Mesodermal cell (in vitro differentiated cells): ENCODE results near the gene CELA3B.
A peak's percentile ranks its signal among the peaks of the same experiment; 100 is the strongest.
"Not testable (repeated sequence)": the region's sequence is repeated elsewhere in the genome, so short reads cannot be mapped to it uniquely, and the experiment has no call there.

Experiments
- H3K27ac ChIP-seq: 2 replicates; pipeline ENCODE4 v1.7.0; 2013; ENCODE audit warnings: mild to moderate bottlenecking, low read depth, low read length, moderate library complexity; ENCODE audit not compliant: severe bottlenecking
- H3K36me3 ChIP-seq: 2 replicates; pipeline ENCODE4 v1.7.1; 2013; ENCODE audit warnings: mild to moderate bottlenecking, low read length, moderate library complexity; ENCODE audit not compliant: control insufficient read depth, insufficient read depth
- H3K4me1 ChIP-seq: one replicate; pipeline ENCODE4 v1.7.1; 2013; ENCODE audit warnings: mild to moderate bottlenecking, low read length; ENCODE audit not compliant: insufficient read depth, control insufficient read depth, poor library complexity, severe bottlenecking
- H3K4me3 ChIP-seq: 2 replicates; pipeline ENCODE4 v1.7.0; 2013; ENCODE audit warnings: low read length, control low read depth, mild to moderate bottlenecking; ENCODE audit not compliant: insufficient read depth, poor library complexity, severe bottlenecking; ENCODE audit errors: extremely low read depth
- H3K9me3 ChIP-seq: 2 replicates; pipeline ENCODE4 v1.7.1; 2013; ENCODE audit warnings: mild to moderate bottlenecking, low read length, moderate library complexity; ENCODE audit not compliant: control insufficient read depth
- WGBS, 2 experiments: methylation state at CpG; one replicate each; pipeline ENCODE4 v1.1.5; 2013; ENCODE audit warnings: missing lambda C conversion rate in 2 of 2; ENCODE audit not compliant: insufficient coverage in 2 of 2; 5-methylcytosine and 5-hydroxymethylcytosine counted together

Gene CELA3B

DNA sequence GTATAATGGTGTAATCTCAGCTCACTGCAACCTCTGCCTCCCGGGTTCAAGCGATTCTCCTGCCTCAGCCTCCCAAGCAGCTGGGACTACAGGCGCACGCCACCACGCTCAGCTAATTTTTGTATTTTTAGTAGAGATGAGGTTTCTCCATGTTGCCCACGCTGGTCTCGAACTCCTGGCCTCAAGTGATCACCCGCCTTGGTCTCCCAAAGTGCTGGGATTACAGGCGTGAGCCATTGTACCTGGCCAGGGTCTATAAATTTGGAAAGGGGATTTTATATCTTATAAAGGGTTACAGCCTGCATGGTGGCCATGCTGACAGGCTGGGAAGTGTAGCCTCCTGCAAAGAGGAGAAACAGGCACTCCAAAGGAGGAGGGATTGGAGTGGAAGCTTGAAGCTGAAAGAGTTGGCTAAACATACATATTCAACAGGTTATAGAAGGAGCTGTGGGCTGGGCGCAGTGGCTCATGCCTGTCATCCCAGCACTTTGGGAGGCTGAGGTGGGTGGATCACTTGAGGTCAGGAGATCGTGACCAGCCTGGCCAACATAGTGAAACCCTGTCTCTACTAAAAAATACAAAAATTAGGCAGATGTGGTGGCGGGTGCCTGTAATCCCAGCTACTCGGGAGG is 37.9 kb downstream of the CELA3B start:
- H3K36me3 ChIP-seq, H3K9me3 ChIP-seq, H3K4me3 ChIP-seq, H3K27ac ChIP-seq, H3K4me1 ChIP-seq: not testable (repeated sequence)
- WGBS, 2 experiments = 90 to 92% methylated on average over 10 to 11 of the region's 13 CpGs

DNA sequence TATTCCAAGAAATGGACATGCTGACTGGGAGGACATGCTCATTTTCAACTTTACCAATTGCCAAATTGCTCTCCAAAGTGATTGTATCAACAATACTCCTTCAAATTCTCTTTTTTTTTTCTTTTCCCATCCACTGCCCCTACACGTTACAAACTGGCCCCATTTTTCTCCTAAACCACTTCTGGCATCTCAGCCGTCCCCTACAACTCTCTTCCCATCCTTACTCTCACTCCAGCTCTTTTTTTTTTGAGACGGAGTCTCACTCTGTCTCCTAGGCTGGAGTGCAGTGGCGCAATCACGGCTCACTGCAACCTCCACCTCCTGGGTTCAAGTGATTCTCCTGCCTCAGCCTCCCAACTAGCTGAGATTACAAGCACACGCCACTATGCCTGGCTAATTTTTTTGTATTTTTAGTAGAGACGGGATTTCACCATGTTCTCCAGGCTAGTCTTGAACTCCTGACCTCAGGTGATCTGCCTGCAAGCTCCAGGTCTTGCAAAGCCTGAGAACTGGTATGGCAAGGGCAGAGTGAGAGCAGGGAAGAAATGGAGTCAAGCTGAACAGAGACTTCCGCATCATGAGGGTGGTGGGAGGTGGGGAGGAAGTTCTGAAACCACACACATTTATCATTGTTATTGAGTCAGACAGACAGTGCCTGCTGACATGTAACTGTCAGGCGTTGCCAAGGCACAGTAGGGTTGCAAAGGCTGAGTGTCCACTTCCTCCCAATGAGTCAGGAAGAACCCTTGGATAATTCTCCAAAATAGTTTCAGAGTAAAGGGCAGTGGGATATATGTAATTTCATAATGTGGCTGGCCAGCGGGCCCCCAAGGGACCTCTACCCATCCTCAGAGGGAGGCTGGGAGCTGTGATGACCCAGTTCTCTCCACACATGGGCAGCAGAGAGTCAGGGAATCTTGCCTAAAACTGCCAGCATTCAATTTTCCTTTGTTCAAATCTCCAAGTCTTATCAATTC is 42.0 kb downstream of the CELA3B start:
- Histone ChIP-seq H3K27ac (peak overlapping the region; percentile 59), H3K4me1 (peaks cover 9% of the 10 kb centered on the region), H3K36me3 (no peaks in the 10 kb centered on the region), H3K4me3 (no peak overlapping the region), H3K9me3 (no peaks in the 10 kb centered on the region)
- 74 to 76% methylated on average over 8 to 9 of the region's 10 CpGs for WGBS, 2 experiments

DNA sequence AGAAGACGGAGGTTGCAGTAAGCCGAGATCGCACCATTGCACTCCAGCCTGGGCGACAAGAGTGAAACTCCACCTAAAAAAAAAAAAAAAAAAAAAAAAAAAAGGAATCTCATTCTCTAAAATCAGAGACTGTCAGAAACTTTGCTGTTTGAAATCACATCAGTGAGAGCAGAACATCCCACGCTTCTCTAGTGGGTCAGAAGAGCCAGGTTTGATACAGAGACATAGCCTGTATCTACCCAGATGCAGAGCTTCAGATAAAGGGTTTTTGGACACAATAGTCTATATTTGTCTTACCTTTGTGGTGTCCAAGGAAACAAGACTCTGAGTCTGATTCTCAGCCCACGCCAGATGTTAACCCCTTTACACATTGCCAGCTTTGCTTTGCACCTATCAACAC is 44.2 kb downstream of the CELA3B start:
- no peaks in the 10 kb centered on the region for H3K36me3 ChIP-seq
- peaks cover 16% of the 10 kb centered on the region for H3K4me1 ChIP-seq
- 95 to 100% methylated on average over 2 to 3 of the region's 6 CpGs for WGBS, 2 experiments
- no peak overlapping the region for H3K27ac ChIP-seq
- H3K9me3 ChIP-seq = no peaks in the 10 kb centered on the region
- no peak overlapping the region for H3K4me3 ChIP-seq

DNA sequence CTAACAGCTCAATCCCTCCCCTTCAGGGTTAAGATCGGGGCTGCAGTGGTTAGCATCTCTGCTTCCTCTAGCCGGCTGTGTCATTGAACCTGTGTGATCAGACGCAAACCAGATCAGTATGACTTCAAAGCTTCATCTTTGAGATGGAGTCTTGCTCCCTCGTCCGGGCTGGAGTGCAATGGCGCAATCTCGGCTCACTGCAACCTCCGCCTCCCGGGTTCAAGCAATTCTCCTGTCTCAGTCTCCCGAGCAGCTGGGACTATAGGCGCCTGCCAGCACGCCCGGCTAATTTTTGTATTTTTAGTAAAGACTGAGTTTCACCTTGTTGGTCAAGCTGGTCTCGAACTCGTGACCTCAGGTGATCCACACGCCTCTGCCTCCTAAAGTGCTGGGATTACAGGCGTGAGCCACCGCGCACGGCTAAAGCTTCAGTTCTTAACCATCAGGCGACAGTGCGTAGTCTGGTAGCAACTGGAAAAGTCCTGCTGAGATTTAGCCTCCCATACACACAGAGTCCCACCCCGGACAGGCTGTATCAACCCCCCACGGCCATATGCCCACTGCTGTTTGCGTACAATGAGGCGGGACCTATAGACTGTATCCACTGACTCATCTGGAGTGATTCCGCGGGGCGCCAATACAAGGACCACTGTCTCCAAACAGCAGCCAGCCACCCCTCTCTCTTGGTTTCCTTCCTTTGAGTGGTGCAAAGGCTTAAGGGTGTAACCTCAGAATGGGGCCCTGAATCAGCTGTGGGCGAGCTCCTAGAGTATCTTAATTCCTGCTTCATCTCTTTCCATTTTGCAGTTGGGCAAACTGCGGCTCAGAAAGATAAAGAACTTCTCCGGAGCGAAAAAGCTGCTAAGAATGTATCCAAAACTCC is 47.9 kb downstream of the CELA3B start:
- Histone ChIP-seq H3K4me1 (peaks cover 10% of the 10 kb centered on the region), H3K4me3 (peak overlapping the region; percentile 73), H3K36me3 (no peaks in the 10 kb centered on the region), H3K27ac (peak overlapping the region; percentile 97), H3K9me3 (no peaks in the 10 kb centered on the region)
- WGBS, 2 experiments = 30 to 33% methylated on average over 33 of the region's 33 CpGs

DNA sequence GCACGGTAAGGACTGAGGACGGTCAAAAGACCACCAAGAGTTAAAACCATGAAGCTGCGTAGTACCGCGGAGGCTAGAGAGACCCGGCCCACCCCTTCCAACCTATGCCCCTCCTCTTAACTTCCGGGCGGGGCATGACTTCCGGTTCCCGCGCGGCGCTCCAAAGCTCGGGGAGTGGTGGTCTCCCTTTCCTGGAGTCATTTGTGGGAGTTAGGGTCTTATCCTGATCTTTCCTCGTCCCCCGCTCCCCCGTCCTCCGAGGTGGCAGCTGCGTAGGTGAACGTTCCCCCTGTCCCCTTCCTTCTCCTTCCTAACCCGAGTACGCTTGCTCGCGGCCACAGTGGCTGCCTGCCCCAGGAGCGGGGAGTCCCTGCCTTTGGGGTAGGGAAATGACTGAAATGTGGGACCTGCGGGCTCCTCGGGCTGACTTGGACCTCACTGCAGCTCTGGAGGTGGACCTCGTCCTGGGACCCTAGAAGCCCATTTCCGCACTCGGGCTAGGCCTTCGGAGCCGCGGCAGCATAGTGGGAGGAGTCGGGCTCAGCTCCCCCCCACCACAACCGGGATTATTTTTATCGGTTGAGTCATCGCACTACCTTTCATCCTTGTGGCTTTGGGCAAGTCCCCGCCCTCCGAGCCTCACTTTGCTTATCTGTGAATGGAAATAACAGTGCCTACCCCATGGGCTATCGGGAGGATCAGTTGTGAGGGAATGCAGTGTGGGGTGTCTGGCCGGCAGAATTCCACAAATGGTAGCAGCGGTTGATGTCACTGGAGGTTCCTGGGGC is 48.7 kb downstream of the CELA3B start:
- no peaks in the 10 kb centered on the region for H3K9me3 ChIP-seq
- WGBS, 2 experiments = 0 to 2% methylated on average over 18 to 21 of the region's 42 CpGs
- peak overlapping the region; percentile 97 for H3K27ac ChIP-seq
- H3K36me3 ChIP-seq = no peaks in the 10 kb centered on the region
- peaks cover 10% of the 10 kb centered on the region for H3K4me1 ChIP-seq
- H3K4me3 ChIP-seq = peak overlapping the region; percentile 73

DNA sequence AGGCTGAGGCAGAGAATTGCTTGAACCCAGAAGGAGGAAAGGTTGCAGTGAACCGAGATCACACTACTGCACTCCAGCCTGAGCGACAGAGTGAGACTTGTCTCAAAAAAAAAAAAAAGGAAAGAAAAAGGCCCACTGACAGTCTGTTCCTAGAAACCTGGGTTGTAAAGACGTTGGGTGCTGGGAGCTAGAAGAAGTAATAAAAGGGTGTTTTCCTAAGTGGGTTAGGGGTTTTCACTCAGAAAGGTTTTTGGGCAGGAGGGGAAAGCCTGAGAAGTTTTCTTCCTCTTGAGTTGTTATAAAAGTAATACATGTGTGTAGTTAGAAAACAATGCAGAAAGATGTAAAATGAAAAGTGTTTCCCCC is 50.1 kb downstream of the CELA3B start:
- Histone ChIP-seq H3K27ac (no peak overlapping the region), H3K4me1 (peaks cover 14% of the 10 kb centered on the region), H3K36me3 (no peaks in the 10 kb centered on the region), H3K4me3 (no peak overlapping the region), H3K9me3 (no peaks in the 10 kb centered on the region)
- 97% methylated on average over 3 of the region's 3 CpGs for WGBS, 2 experiments

DNA sequence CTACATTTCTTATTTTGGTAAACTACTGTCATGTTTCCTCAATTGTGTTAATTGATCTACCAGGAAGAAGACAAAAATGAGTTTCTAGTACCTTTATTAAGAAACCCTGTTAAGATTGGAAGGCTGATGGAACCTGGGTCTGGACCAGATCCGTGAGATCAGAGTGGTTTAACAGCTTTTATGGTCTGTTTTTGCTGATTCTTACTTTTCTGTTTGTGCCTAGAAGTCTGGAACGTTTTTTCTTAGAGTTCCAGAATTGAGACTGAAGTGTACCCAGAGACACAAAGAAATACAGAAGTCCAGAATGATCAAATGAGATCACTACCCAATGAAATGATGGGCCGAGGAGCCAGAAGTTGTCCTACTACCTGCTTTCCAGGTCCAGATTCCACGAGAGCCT is 53.2 kb downstream of the CELA3B start:
- H3K27ac ChIP-seq = no peak overlapping the region
- H3K9me3 ChIP-seq = no peaks in the 10 kb centered on the region
- no peaks in the 10 kb centered on the region for H3K36me3 ChIP-seq
- 96 to 98% methylated on average over 4 of the region's 4 CpGs for WGBS, 2 experiments
- no peak overlapping the region for H3K4me3 ChIP-seq
- H3K4me1 ChIP-seq = peaks cover 4% of the 10 kb centered on the region

DNA sequence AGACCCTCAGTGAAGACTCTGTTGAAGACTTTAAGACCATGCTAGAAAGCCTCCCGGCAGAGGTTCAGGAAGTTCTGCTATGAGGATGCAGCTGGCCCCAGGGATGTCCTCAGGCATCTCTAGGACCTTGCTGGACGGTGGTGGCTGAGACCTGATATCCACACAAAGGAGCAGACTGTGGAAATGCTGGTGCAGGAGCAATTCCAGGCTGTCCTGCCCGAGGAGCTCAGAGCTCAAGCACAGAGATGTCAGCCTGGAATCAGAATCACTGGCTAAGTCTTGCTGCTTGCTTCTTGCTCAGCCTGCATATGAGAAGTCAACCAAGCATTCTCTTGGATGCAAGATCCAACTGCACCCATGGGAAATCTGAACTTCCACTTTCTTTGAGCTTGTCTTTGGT is 53.7 kb downstream of the CELA3B start:
- 90 to 95% methylated on average over 2 to 3 of the region's 3 CpGs for WGBS, 2 experiments
- Histone ChIP-seq H3K4me1 (peaks cover 4% of the 10 kb centered on the region), H3K9me3 (no peaks in the 10 kb centered on the region), H3K27ac (peak overlapping the region; percentile 5), H3K36me3 (no peaks in the 10 kb centered on the region), H3K4me3 (no peak overlapping the region)

DNA sequence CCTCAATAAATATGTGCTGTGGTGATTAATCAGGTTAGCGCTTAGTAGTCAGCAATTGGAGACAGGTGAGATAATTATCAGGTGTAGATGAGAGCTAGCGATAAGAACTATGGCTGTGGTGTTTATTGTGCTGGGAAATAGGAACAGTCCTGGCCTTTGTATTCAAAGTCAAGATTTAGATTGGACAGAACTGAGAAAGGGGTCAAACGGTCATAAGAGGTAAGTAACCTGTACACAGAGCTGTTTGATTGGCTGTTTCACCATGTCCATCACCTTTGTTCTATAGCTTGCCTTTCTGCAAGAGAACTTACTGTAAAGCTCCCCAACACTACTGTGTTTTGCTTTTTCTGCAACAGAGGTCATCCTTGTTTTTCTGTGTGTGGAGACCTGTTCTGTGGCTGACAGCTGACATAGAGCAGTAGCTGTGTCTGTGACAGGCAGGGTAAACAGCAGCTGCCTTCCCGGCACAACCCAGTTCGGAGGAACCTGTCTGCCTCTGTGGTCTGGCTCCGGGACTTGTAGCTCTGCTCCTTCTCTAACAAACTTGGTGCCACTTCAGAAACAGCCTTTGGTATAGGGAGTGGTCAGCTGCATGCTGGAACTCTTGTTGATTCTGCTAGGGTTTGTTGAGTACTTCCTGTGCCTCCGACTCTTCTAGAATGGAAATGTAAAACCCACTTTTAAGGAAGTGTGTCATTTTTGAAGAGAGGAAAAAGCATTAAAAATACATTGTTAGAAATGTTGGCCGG is 54.6 kb downstream of the CELA3B start:
- H3K4me3 ChIP-seq = no peak overlapping the region
- H3K4me1 ChIP-seq = peaks cover 4% of the 10 kb centered on the region
- H3K27ac ChIP-seq = peak overlapping the region; percentile 82
- no peaks in the 10 kb centered on the region for H3K9me3 ChIP-seq
- 78 to 91% methylated on average over 4 to 7 of the region's 8 CpGs for WGBS, 2 experiments
- no peaks in the 10 kb centered on the region for H3K36me3 ChIP-seq
